ENCODE measurements around the gene DNAH3. TPM values are rescaled to one million over a fixed set of nuclear protein-coding genes. Genes with fewer than 3 reads are reported as not detected.

The DNAH3 gene
- total RNA-seq, 1 experiment from 2014 or later: 0.24 TPM

GRCh38 chr16:20901436-20902112, 249.1 kb downstream of the DNAH3 start:
- H3K4me3 Mint-ChIP-seq: peak overlapping the region; percentile 75 to 96
- Histone ChIP-seq H3K27ac (ENCODE audit: insufficient read length, low read depth, low read length) (peak overlapping the region; percentile 48), H2BK5ac (ENCODE audit: insufficient read length, low read length) (no peak overlapping the region), H4K91ac (ENCODE audit: insufficient read length, low read depth, low read length) (no peak overlapping the region), H2BK12ac (ENCODE audit: insufficient read length, low read depth, low read length) (peak overlapping the region; percentile 1), H3K18ac (ENCODE audit: insufficient read length, low read depth, low read length) (peak overlapping the region; percentile 99), H3K23me2 (ENCODE audit: insufficient read length, low read depth, low read length, poor library complexity, severe bottlenecking) (peaks cover 14% of the 10 kb centered on the region), H4K8ac (replicated peaks; ENCODE audit: insufficient read length, low read depth, low read length) (no peak overlapping the region), H3K79me2 (ENCODE audit: insufficient read depth, low read length) (peaks cover 14% of the 10 kb centered on the region; the same call in 1 of the 2 replicates), H2AFZ (ENCODE audit: low read length) (no peak overlapping the region), H2BK120ac (ENCODE audit: low read depth, low read length, poor library complexity, severe bottlenecking) (peak overlapping the region; percentile 75), H3K56ac (ENCODE audit: insufficient read length, low read depth, low read length) (peak overlapping the region; percentile 34), H2AK5ac (ENCODE audit: insufficient read length, low read length) (no peak overlapping the region), H3K14ac (ENCODE audit: insufficient read depth, low read length) (peak overlapping the region; percentile 99; the same call in 1 of the 2 replicates), H3K9me3 (ENCODE audit: control insufficient read depth, low read depth, low read length) (no peaks in the 10 kb centered on the region), H3K27me3 (ENCODE audit: insufficient read depth, low read length) (no peaks in the 10 kb centered on the region), H3K23ac (ENCODE audit: insufficient read length, low read depth, low read length) (no peak overlapping the region), H3K4me2 (ENCODE audit: insufficient read depth, insufficient read length, low read length) (peak overlapping the region; percentile 79), H3T11ph (ENCODE audit: low read length) (no peak overlapping the region), H3K4me1 (ENCODE audit: insufficient read depth, low read length) (no peaks in the 10 kb centered on the region), H2BK15ac (ENCODE audit: low read depth, low read length) (no peak overlapping the region), H3K79me1 (ENCODE audit: insufficient read depth, low read depth, low read length, poor library complexity, severe bottlenecking) (peaks cover 5% of the 10 kb centered on the region), H4K5ac (ENCODE audit: insufficient read length, low read depth, low read length) (peak overlapping the region; percentile 43), H3K4ac (ENCODE audit: low read depth, low read length) (peak overlapping the region; percentile 52; the same call in 1 of the 2 replicates), H4K20me1 (ENCODE audit: control insufficient read depth, insufficient read depth, insufficient read length) (no peaks in the 10 kb centered on the region), H2BK20ac (ENCODE audit: low read depth, low read length, poor library complexity, severe bottlenecking) (no peak overlapping the region), H3K9ac (ENCODE audit: extremely low read depth, insufficient read length, low read length) (peak overlapping the region; percentile 98)
- DNase-seq: peak; percentile 57
- no peaks in the 10 kb centered on the region; a peak in 1 of 5 replicates for H3K9me3 Mint-ChIP-seq
- no peaks in the 10 kb centered on the region for H3K27me3 Mint-ChIP-seq (ENCODE audit: low read depth)
- no peak for TF ChIP-seq CTCF (conservative IDR thresholded peaks at IDR 0.05)
- peak overlapping the region; percentile 99 to 100 (median 100) for H3K27ac Mint-ChIP-seq
- H3K4me1 Mint-ChIP-seq: peaks cover 51 to 55% of the 10 kb centered on the region in 2 experiments
- no CpG with 5 or more reads among the region's 27 CpGs for WGBS (ENCODE audit: extremely low coverage, insufficient read length, low lambda C conversion rate)
- H3K36me3 Mint-ChIP-seq (ENCODE audit: insufficient read depth in 1 of 3, low read depth in 3 of 3): peaks cover 3 to 18% (median 18%) of the 10 kb centered on the region in 3 experiments; a peak in 6 of 7 replicates

Measured in H9 (cell line).